ENCODE data around the gene RPUSD1.
"Not testable (repeated sequence)": the region's sequence is repeated elsewhere in the genome, so short reads cannot be mapped to it uniquely, and the experiment has no call there.

Gene RPUSD1

DNA sequence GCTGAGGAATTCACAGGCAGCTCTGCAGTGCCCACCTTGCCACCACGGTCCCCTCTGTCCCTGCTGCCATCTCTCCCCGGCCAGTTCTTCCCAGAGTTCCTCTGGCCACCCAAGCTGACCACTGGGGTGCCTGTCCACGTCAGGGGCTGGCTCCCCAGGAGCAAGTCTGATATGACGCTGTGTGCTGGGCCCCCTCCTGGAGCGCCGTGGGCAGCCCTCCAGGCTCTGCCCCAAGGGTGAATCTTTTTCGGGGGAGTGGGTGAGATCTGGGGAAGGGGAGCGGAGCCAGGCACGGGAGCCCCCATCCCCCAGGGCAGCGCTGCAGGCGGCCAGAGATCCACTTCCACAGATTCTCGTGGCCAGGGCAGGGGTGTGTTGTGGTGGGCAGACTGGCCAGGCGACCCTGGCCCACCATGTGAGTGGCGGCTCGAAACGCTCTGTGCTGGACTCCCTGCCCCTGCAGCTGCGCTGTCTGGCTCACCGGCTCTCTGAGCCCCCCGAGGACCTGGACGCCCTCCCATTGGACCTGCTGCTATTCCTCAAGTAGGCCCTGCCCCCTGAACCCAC is 23.9 kb downstream of the RPUSD1 start:
- DNase-seq: no peak

DNA sequence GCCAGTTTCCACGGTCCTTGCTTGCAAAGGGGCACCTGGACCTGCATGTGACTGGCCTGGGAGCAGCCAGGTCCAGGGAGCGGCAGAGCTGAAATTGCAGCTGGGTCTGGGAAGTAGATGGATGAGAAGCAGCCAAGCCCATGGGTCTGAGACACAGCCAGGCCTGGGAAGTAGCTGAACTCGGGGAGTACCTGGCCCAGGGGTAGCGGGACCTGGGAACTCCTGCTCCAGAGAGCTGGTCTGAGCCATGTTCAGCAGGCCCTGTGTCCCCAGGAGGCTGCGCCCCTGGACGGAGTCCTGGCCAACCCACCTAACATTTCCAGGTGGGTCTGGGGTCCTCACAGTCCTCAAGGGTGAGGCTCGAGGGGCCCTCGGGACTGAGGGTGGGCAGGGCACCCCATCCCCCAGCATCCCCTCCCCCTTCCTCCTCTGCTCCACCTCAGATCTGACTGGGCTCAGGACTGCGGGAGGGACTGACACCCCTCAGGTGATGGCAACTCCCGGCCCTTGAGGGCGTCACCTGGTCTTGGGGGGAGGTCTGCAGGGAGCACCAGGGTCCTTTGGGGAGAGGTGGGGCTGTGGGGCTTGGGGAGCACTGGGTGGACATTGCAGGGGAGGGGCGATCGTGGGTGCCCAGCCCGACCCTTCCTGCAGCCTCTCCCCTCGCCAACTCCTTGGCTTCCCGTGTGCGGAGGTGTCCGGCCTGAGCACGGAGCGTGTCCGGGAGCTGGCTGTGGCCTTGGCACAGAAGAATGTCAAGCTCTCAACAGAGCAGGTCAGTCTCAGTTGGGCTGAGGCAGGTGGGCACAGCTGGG is 24.6 kb downstream of the RPUSD1 start:
- no peak for DNase-seq

- no peak for DNase-seq
Observed at GRCh38 chr16:762595-763268, 25.4 kb downstream of the RPUSD1 start.

- no peak for DNase-seq
Observed at GRCh38 chr16:761625-762513, 26.3 kb downstream of the RPUSD1 start.

DNA sequence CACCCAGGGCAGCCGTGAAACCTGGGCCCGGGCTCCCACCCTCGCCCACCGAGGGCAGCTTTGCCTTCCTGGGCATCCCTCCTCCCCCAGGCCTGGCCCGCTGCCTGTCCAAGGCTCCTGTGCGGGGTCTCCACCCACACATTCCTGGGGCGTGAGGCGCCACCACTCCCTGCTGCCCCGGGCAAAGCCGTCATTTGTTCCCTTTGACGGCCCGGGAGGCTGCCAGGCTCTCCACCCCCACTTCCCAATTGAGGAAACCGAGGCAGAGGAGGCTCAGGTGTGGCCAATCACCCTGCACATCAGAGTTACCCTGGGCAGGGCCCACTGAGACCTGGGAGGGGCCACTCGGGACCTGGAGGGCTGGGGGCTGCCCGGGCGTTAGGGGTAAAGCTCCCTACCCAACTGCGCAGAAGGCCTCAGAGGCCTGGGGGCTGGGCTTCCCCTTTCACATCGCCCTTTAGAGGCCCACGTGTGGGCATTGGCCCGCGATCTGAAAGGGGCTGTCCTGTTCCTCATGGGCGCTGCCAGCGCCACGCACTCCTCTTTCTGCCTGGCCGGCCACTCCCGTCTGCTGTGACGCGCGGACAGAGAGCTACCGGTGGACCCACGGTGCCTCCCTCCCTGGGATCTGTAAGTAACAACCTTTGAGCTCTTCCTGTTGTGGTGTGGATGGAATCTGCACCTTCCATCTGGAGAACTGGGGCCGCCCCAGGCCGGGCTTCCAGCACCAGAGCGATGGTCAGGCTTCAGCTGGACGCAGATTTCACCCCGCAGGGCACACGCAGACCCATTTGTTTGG is 27.4 kb downstream of the RPUSD1 start, which contains the start of gene MSLN:
Gene MSLN (plus strand): TSS at position 190 of the 799 bp plus-strand sequence. CDS start 1,947 bp downstream, outside the sequence.
- no peak for DNase-seq

DNA sequence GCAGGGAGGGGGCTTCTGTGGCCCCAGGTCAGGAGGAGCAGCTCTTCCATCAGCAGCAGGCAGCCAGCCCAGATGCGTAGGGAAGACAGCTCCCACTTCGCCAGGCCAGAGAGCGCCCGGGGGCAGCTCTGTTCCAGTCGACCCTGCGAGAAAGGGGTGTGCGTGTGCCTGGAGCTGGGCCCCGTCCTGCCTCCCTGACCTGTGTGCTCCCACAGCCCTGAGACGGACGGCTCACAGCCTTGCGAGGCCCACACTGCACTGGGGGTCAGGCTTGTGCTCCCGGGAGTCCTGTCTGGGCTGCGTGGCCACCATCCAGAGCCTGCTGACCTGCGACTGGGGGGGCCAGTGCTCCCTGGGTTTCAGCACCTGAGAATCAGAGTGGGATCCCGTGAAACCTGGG is 28.1 kb downstream of the RPUSD1 start:
- no peak for DNase-seq

GRCh38 chr16:759110-759910 is 28.9 kb downstream of the RPUSD1 start:
- no peak for DNase-seq

DNA sequence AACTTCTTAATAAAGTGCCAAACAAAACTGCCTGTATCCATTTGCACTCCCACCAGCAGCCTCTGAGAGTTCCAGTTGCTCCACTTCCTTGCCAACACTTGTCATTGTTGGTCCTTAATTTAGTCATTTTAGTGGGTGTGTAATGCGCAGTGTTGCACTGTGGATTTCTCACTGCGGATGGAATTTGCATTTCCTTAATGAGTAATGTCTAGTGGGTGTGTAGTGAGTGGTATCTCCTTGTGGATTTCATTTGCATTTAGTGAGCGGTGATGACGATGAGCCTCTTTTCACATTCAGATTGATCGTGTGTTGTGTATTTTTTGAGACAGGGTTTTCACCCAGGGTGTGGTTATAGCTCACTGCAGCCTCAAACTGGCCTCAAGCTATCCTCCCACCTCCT is 31.8 kb downstream of the RPUSD1 start:
- DNase-seq: no peak

- no peak for DNase-seq
Observed at GRCh38 chr16:754656-755055, 33.5 kb downstream of the RPUSD1 start.

DNA sequence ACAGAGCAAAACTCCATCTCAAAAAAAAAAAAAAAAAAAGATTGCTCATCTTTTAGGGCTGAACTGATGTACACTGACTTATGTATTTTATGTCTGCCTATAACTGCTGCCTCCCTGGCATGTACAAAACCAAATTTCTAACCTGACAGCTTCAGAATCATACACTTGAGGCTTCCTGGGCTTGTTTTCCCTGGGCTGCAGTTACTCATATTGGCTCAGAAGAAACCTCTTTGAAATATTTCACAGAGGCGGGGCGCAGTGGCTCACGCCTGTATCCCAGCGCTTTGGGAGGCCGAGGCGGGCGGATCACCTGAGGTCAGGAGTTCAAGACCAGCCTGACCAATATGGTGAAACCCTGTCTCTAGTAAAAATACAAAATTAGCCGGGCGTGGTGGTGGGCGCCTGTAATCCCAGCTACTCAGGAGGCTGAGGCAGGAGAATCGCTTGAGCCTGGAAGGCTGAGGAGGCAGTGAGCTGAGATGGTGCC is 34.0 kb downstream of the RPUSD1 start:
- not testable (repeated sequence) for DNase-seq

GRCh38 chr16:752007-752312 is 36.2 kb downstream of the RPUSD1 start:
- no peak for DNase-seq

DNA sequence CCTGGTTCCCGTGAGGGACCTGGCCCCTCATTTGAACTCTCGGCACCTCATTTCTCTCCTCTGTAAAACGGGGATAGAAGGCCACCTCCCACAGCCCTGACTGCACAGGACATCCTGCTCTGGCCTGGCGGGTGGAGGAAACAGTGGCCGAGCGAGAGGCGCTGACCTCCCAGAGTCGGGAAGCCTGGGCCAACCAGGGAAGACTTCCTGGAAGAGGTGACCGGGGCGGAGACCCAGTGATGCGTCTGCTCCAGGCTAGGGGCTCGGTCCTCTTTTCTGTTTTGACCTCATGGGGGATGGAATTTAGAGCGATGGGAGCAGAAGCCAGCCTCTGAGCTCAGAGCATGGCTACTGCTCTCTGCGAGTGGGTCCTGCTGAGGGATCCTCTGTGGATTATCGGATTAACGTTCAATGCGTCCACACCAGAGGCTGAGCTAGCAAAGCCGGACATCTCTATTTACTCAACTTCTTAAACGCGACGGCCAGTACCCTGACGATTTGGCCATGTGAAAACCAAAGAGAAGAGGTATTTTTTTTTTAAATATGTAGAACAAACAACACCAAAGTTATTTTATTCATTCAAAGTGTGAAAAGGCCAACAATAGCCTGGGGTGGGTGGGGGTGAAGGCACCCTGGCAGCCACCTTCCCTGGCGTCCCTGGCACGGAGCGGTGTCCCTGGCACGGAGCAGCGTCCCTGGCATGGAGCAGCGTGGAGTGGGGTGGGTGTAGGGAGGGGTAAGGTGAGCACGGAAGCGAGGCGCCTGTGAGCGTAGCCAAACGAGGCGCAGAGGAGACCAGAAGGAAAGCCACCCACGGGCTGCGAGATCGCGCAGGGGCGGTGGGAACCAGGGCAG is 36.8 kb downstream of the RPUSD1 start:
- no peak for DNase-seq

DNA sequence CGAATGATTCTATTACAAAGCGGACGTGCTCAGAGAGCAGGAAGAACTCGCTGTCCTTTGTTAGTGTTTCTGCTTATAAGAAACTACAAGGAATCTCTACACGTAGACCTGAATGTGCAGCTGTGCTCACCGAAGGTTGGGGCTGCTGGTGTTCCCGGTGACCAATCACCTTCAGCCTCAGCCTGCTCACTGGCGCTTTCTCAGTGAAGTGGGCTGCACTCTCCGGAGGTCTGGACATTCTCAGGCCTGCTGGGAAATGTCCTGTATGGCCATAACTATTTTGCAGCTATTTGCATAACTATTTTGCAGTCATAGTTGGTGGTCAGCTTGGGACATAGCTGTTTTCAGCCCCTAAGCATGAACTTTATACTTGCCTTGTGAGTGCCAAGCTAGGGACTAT is 37.7 kb downstream of the RPUSD1 start:
- no peak for DNase-seq

DNA sequence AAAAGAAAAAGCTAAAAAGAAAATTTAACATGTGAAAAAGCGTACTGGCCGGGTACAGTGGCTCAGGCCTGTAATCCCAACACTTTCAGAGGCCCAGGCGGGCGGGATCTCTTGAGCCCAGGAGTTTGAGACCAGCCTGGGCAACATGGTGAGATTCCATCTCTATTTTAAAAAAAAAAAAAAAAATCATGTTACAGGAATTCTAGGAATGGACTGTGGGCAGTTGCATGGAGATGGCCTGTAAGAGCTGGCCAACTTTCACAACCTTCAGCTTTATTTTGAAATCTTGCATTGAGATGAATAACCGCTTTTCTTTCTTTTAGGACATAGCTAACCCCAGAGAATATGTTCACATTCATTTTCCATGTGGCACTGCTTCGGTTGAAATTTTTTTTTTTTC is 39.2 kb downstream of the RPUSD1 start:
- no peak for DNase-seq

GRCh38 chr16:747978-748746 is 40.0 kb downstream of the RPUSD1 start:
- DNase-seq: no peak

GRCh38 chr16:746637-747036 is 41.5 kb downstream of the RPUSD1 start:
- DNase-seq: no peak

DNA sequence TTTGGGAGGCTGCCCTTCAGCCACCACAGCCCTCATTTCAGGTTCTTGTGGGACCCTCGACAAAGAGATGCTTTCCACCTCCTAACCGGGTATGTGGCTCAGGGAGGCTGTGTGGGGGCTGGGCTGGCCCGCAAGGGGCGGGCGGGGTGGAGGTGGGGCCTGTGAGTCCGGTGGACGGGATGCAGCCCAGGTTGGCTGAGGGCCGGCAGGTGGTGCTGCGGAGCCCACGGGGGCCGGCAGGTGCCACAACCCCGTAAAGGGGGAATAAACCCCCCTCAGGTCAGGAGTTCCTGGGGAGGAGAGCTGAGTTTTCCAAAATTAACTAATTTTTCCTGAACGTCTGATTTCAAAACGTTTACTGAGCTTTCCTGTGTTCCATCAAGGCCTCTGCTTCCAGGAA is 42.4 kb downstream of the RPUSD1 start:
- DNase-seq: no peak

DNA sequence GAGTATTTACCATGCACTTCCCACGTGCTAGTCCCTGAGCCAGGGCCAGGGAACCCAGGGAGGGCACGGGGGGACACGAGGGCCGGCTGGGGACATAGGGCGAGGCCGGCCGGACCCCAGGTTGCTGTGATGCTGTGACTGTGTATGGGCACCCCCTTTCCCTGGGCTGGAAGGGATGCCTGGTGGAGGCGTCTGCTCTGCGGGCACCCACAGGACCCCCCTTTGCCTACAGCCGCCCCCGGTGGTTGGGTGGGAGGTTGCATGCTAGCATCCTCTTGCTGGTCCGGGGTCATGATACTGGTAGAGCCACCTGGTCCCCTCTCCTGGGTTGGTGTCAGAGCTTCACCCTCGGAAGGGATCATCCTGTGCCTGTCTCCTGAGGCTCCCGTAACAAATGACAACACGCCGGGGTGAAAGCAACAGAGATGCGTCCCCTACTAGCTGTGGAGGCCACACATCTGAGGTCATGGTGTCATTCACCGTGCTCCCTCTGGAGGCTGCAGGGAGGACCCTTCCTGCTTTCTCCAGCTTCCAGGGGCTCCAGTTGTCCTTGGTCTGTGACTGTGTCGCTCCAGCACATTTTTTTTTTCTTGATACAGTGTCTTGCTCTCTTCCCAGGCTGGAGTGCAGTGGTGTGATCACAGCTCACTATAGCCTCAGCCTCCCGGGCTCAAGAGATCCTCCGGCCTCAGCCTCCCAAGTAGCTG is 44.2 kb downstream of the RPUSD1 start:
- no peak for DNase-seq

DNA sequence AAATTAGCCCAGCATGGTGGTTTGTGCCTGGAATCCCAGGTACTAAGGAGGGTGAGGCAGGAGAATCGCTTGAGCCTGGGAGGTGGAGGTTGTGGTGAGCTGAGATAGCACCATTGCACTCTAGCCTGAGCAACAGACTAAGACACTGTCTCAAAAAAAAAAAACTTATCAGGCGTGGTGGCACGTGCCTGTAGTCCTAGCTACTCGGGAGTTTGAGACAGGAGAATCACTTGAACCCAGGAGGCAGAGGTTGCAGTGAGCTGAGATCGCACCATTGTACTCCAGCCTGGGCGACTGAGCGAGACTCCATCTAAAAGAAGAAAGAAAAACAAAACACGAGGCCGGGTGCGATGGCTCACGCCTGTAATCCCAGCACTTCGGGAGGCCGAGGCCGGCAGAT is 45.3 kb downstream of the RPUSD1 start:
- DNase-seq: not testable (repeated sequence)

All from activated CD4-positive, CD25-positive, alpha-beta regulatory T cell treated with anti-CD3 and anti-CD28 coated beads, Interleukin-2, amount 50 U/mL, for 72 hours (primary cell).